NCI-H345 (cell line): ENCODE data around the gene FOXK1.

Experiments used
- DNase-seq: peaks from one replicate; lab custom pipeline; 2025; lab: John Stamatoyannopoulos, UW

Gene FOXK1

DNA sequence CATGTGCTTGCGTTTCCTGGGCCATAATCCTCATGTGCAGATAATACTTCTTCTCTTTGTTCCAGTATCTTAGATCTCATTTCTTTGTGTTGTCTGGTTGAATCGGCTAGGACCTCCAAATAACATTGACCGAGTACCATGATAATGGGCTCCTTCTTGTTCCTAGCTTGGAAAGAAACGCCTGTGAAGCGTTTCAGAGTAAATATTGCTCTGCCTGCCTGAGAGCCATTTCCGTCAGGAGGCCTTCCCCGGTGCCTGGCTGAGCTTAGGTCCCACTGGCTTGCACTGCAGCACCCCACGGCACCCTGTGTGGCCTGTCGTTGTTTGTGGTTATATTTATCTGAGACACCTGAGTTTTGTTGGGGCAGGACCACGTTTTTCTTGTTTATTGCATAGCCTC lies 17.7 kb downstream of the FOXK1 start:
- peak; percentile 54 for DNase-seq

DNA sequence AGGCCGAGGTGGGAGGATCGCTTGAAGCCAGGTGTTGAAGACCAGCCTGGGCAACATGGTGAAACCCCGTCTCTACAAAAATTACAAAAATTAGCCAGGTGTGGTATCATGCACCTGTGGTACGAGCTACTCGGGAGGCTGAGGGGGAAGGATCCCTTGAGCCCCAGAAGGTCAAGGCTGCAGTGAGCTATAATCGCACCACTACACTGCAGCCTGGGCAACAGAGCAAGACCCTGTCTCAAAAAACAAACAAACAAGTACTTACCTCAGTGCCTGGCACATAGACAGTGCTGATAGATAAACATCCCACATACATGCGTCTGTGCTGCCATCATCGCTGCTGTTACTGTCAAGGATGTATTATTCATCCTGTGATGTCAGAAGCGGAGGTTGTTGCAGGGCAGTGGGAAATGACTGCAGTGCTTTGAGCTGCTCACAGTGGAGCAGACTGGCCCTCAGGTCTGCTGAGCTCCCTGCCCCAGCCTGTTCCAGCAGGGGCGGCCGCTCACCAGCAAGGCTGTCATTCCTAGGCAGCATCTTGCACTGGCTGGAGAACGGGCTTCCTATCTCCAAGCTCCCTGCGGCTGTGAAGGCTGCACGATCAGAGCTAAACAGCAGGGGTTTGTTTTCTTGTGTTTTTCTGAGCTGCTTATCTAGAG lies 18.6 kb downstream of the FOXK1 start:
- DNase-seq, result no peak

DNA sequence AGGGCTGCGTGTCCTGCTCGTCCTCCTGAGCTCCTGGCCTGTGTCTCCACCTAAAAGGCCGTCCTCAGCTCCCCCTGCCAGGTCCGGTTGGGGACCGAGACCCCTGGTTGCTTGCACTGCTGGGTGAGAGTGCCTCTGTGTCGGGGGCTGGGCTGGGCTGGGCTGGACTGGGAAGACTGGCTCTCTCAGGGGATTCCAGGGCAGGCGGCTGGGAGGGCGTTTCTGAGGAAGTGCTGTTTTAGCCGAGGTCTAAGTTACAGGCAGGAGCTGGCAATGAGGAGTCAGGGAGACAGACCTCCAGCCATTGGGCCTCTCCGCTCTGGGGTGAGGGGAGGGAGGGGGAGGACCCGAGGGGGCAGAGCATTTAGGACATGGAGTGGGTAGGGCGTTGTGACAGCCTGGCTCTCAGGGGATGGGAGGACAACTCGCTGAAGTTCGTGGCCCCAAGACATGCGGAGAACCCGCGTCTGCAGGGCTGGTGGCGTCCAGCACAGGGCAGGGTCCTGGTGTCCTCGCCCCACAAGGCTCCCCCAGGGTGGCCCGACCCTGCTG lies 20.9 kb downstream of the FOXK1 start:
- DNase-seq, result no peak

DNA sequence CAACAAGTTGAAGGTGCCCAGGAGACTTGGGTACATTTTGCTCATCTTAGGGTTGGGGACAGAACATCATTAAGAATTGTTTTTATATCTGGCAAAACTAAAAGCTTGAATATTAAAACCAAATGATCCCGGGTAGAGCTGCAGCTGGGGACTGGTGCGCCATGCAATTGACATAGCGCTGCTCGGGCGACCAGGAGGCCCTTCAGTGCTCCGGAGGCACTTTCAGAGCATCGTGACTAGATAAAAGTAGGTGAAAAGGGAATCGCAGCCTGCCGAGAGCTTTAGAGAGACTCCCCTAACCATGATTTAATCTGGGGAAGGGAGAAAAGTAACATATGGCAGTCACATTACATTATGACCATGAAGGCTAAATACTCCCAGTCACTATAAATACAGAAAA lies 21.4 kb downstream of the FOXK1 start:
- DNase-seq, result no peak

DNA sequence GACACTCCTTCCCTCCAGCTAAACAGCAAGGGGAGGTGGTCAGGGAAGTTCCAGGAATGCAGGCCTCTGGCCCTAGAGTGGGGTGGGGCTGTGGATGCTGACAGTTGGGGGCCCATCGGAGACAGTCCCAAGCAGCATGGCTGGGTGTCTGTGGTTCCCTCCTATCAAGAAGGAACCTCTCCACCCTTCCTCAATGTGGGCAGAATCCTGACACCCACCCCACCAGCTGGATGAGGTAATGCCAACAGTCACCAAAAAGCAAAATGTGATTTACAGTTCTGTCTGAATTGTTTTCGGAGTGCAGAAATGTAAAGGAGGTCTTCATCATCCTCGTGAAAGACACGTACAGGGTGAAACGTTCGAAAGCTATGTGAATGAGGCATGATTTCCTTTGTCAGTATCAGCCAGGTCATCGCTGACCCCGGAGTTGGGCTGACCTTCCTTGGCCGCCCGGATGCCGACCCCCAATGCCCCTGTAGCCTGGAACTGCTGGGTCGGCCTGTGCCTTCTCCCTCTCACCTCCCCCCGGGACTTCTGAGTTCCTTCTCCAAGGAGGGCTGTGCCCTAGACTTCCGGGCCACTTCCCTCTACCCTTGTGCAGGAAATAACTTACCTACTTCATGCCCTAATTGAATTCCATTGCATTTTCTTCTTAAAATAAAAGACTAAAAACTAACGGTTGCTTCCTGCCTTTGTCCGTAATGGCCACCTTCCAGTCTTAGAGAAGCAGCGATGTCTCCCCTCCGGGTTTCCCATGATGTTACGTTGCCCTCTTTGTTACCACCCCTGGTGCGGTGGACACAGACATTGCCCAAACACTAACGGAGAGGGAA lies 24.5 kb downstream of the FOXK1 start:
- no peak for DNase-seq

DNA sequence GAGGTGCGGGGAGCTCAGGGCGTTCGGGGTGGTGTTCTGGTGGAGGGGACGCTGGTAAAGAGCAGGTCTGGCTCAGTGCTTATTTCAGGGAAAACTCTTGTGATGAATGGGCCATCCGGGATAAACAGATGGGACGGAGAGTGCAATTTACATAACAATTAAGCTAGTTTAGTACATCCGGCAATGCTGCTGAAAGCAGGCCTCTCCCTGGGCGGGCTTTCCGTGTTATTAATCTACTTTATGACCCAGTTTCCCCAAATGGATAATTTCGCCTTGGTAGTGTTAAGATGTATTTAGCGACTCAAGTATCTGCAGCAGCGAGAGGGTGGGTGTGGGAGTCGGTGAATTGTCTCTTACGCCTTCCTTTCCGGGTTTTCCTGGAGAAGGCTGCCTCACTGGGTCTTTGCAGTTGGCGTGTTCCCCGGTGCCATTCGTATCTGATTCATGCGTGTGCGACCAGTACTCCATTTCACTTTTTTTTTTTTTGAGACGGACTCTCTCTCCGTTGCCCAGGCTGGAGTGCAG lies 25.2 kb downstream of the FOXK1 start:
- DNase-seq, result no peak

DNA sequence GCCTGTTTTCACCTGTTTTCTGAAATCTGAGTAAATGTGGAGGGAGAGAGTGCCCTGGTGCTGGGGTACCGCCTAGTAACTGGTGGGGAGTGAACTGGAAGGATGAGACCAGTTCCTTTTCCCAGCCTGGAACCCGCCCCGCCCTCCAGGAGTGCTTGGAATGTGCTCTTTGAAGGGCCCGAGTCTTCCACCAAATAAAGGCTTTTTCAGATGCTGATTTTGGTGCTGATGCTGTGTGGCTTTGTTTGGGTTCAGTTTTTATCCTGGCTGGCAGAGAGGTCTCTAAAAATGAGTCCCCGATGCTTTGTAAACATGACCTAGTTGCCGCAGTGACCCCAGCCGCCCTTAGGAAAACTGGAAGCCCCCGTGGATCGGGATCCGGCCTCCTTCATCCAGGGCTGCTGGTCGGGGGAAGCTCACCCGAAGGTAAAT lies 25.9 kb downstream of the FOXK1 start:
- no peak for DNase-seq

DNA sequence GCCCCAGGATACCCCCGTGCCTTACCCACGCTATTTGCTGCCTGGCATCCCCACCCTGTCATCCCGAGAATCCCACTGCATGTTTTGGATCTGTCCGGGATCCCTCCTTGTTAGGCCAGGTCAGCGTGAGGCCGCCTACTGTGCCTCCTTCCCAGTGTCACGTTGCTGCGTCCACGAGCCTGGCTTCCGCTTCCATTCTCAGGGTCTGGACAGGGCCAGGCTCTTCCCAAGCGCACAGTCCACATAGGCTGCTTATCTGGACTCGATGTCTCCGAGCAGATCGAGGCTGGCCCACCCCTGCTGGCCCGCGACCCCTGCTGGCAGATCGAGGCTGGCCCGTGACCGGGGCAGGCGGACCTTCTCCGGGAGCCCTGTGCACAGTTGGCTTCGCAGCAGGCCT lies 27.1 kb downstream of the FOXK1 start:
- DNase-seq, result no peak

DNA sequence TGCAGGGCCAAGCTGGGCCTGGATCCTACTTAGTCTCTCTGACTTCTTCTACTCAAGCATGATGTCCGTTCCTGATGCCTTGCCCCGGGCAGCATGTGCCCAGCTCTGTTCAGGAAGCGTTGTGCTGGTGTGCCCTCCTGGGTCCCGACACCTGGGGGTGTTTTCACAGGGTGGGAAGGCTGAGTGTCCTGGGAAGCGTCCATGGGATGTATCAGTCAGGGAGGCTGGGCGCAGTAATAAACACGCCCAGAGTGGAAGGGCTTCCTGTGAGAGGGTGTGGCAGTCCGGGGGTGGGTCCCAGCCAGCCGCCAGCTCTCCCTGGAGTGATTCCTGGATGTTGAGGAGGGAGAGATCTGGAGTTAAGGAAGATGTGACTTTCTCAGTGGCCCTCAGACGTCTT lies 29.0 kb downstream of the FOXK1 start:
- no peak for DNase-seq

DNA sequence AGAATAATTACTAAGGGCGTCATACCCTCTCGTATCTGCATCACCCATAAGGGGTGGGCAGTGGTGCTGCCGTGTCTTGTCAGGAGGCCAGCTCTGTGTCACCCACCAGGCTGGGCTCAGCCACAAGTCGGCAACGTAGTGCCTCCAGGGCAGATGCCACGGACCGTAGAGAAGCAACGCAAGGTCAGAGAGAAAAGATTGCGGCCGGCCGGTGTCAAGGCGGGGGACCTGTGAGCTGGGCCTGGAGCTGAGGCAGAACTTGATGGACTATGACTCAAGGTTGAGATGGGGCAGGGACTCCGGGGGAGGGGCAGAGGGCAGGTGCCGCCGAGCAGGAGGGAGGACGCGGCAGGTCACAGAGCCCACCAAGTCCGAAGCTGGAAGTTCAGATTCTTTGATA lies 29.5 kb downstream of the FOXK1 start:
- no peak for DNase-seq

DNA sequence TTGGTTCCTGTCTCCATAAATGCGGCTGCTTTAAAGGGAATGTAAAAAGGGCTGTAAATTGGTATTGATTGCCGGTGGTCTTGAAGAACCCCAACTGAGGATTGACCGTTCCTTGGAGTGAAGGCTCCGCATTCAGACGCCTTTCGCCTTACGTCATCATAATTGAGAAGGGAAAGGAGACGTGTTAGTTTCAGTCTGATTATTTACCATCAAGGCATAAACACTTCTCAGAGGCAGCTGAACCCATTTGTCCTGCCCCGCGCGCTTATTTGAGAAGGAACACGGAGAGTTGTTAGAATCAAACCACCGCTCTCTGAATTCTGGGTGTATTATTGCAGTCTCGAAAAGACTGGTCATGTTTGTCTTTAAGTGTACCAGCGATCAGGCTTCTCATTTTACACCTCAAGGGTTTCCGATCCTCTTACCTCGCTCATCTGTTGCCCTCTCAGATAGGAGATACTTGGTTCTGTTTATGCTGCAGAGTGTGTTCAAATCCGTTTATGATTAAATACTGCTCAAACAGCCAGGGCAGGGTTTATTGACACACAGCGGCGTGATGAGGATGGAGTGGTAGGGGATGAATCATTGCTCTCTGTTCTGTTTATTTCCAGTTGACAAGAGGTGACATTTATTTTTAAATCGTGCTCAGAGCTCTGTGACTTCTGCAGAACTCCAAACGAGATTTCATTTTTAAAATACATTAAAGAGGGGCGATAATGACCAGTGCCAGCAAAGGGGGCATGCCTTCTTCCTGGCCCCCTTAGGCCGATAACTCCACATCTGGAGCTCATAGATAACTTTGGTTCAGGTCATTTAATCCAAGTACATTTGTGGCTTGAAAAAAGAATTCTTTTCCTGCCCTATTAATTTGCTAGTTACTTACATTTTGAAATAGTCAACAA lies 30.4 kb downstream of the FOXK1 start:
- peak; percentile 68 for DNase-seq

DNA sequence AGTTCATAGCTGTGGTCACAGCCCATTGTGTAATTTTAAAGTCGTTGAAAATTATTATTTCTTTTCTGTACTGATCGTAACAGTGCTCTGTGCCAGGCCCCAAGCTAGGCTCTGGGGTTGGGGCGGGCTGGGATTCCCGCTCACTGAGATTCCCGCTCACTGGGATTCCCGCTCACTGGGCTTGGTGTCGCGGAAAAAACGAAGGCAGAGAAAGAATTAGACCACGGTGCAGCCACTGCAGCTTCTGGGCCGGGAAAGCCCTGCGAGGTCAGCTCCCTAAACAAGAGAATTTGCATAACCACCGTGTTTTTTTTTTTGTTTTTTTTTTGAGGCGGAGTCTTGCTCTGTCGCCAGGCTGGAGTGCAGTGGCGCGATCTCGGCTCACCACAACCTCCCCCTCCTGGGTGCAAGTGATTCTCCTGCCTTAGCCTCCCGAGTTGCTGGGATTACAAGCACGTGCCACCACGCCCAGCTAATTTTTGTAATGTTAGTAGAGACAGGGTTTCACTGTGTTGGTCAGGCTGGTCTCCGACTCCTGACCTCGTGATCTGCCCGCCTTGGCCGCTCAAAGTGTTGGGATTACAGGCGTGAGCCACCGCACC lies 31.2 kb downstream of the FOXK1 start:
- DNase-seq, result no peak

DNA sequence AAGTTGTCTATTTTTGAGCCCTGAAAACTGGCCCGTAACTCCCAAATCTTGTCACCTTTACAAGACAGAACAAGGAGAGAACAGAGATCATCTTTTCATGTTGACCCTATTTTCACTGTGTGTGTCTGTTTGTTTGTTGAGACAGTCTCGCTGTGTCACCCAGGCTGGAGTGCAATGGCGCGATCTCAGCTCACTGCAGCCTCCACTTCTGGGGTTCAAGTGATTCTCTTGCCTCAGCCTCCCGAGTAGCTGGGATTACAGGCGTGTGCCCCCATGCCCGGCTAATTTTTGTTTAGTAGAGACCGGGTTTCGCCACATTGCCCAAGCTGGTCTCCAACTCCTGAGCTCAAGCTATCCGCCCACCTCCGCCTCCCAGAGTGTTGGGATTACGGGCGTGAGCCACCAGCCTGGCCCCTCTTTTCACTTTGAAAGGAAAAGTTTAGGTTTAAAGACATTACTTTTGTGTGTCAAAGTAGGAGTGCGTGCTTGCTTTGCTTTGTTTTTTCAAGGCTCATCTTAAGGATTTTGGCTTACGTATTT lies 32.1 kb downstream of the FOXK1 start:
- no peak for DNase-seq

DNA sequence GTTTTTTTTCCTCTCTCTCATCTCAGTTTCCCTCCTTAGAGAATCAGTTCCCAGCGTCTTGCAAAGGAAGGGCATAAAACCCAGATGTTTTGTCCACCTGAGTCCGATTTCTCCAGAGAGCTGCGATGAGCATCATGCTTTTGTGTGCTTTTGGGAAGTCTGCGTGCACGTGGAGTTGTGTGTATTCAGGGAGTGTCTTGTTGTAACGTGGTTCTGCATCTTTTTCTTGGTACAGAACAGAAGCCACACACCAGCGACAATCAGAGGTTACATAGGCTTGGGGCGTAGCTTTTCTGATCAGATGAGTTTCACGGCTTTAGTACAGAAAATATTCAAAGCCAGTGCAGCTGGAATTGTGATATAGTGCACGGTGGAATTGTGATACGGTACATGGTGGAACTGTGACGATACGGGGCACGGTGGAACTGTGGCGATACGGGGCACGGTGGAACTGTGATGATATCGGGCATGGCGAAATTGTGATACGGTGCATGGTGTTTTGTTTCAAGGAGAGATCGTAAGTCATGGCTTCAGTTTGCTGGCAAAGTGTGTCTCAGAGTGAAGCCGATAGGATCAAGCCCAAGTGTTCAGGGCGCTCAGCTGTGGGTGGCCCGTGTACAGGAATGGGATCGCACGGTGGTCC lies 32.8 kb downstream of the FOXK1 start:
- DNase-seq, result no peak

DNA sequence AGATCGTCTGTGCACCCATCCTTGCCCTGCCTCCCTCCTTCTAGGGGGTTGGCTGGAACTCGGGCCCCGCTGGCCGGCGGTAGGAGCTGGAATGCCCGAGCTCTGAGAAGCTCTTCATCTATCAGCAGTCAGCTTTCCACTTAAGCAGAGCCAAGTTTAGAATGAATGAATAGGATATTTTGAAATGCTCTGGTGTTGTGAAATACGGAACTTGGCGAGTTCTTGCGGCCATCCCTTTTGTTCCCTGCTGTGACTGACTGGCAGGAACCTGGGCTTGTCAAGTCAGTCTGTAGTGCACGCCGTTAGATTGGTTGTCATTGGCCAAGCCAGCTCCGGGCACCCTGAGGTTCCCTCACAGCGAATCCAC lies 33.3 kb downstream of the FOXK1 start:
- DNase-seq, result no peak

DNA sequence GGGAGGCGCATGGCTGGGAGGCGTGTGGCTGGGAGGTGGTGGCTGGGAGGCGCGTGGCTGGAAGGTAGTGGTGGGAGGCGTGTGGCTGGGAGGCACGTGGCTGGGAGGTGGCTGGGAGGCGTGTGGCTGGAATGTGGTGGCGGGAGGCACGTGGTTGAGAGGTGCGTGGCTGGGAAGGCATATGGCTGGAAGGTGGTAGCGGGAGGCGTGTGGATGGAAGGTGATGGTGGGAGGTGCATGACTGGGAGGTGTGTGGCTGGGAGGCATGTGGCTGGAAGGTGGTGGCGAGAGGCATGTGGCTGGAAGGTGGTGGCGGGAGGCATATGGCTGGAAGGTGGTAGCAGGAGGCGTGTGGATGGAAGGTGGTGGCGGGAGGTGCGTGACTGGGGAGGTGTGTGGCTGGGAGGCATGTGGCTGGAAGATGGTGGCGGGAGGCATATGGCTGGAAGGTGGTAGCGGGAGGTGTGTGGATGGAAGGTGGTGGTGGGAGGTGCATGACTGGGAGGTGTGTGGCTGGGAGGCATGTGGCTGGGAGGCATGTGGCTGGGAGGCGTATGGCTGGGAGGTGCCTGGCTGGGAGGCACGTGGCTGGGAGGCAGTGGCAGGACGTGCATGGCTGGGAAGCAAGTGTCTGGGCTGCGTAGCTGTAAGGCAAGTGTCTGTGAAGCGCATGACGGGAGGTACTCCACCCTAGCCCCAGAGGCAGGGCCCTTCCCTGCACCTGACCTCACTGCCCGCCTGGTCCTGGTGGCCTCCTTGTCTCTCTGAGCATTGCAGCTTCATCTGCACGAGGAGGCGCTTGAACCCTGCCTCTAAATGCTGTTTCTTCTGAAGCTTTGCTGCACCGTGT lies 35.1 kb downstream of the FOXK1 start:
- no peak for DNase-seq

DNA sequence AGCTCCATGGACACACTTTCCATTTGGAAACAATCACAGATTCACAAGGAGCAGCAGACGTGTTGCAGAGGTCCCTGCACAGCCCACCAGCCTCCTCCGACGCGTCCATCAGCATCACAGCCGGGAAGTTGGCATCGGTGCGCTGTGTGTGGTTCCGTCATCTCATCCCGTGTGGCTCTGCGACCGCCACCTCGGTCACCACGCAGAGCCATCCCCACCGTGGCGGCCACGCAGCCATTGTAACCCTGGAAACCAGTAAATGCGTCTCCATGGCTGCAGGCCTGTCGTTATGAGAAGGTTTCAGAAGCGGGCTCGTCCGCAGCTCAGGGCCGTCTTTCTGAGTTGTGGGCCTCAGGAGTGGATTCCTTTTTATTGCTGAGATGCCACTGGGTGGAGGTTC lies 36.0 kb downstream of the FOXK1 start:
- DNase-seq, result no peak

DNA sequence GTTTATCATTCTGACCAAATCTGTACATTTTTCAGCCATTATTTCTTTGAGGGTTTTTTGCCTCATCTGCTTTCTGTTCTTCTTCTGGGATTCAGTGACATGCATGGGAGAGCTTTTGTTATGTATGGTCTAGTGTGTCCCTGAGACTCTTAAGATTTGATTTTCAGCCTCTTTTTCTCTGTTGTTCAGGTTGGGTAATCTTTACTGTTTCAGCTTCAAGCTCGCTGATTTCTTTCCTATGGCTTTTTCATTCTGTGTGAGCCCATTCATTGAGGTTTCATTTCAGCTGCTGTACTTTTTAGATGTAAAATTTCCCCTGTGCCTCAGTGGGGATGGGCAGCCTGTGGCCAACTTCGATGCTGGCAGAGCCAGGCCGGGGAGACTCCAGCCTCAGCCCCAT lies 38.1 kb downstream of the FOXK1 start:
- no peak for DNase-seq

DNA sequence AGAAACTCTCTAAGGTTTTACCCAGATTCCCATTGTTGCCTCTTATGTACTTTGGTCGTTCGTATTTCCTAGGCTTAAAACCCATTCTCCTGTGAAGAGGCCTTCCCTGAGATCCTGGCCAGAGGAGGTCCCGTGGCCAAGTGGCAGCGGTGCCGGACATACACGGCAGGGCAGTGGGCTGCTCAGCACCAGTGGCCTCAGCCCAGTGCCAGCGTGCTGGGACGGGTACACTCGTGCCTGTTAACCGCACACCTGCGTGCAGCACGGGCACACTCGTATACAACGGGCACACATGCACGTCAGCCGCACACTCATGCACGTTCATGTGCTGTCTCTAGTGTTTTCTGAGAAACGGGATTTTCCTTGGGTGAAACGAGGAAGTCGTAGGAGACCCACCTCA lies 40.2 kb downstream of the FOXK1 start:
- no peak for DNase-seq
